NCI-H510A treated with DMSO at 0.1 percent for 48 hours (cell line): ENCODE data around the gene OR5AP2.
"Not testable (repeated sequence)": the region's sequence is repeated elsewhere in the genome, so short reads cannot be mapped to it uniquely, and the experiment has no call there.

Experiments
- DNase-seq: peaks from one replicate; lab custom pipeline; 2025; lab: John Stamatoyannopoulos, UW

Gene OR5AP2

DNA sequence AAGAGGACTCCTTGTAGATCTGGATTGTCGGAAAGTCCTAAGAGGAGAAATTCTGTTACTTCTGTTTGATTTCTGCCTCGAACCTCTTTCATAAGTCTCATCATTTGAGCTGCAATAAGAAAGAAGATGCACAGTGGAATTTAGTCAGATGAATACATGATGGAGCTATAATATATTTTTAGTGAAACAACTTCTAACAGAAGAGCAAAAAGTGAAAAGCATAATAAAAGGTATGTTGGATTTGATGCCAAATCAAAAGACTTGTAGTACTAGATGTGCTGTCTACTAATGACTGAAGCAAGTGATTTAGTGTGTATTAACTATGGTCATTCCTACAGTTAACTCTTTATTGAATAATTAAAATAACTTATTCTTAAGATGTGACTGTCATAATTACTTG, at the start of gene OR5AP2:
OR5AP2 (minus strand) TSS at position 101 of the 400 bp plus-strand sequence; CDS start at position 101, 0 bp downstream.
- no peak for DNase-seq

DNA sequence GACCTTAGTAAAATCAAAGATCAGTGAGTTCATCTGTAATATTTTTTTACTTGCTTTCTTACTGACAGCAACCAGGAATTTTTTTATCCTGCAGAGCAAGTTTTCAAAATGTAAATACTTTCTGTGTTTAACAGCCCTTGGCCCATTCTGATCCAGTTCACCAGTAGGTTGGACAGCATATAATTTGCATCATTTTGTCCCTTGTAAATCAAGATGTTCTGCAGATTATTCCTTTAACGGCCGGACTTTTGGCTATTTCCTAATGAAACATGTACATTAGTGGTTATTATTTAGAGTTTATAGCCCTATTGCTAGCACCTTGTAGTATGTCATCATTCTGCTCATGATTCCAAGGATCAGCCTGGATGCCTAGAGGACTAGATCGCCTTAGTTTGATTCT, 48.9 kb upstream of the OR5AP2 start:
- DNase-seq = not testable (repeated sequence)

DNA sequence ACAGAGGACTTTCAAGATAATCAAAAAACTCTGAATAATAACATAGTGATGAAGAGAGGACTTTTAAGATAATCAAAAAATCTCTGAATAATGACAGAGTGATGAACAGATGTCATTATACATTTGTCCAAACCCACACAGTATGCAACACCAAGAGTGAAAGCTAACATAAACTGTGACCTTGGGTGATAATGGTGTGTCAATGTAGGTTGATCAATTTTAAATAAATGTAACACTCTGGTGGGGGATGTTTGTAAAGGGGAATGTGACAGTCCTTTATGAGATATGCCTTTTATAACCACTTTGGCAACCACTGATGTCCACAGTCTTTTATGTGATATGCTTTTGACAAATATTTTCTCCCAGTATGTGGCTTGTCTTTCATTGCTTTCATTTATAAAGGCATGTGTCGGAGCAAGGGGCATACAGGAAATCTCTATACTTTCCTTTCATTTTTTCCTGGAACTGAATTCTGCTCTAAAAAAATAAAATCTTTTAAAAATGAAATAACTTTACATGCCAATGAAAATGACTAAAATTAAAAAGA, 46.4 kb upstream of the OR5AP2 start:
- DNase-seq = no peak

DNA sequence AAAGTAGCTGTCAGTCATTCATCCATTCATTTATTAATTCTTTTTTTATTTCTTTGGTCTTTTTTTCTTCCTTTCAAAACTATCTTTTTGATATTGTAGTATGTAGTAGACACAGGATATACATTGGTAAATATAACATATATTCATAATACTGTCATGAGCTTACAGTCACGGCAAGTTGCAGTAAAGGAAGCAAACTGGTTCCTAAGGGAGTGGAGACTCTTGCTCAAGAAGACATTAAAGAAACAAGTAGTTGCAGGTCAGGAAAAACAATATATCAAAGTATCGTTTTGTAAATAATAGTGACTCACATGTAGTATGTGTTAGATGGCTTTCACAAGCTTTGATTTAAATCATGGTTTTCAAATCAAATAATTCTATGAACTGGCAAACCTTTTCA, 28.7 kb upstream of the OR5AP2 start:
- no peak for DNase-seq

DNA sequence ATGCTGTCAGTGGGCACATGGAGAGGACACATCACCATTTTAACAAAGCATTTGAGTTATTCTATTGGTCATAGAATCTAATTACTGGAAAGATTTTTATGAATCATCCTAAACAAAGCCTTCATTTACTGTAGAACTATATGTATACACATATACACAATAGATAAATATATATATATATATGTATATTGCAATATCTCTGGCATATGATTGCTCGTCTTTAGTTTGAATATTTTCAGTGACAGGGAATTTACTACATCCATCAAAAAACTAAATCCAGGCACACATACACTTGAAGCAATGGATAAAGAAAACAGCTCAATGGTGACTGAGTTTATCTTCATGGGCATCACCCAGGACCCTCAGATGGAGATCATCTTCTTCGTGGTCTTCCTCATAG, 21.1 kb upstream of the OR5AP2 start, which contains the start of gene OR5AR1:
OR5AR1 (plus strand) TSS at position 301 of the 400 bp plus-strand sequence; CDS start at position 301, 0 bp downstream.
- DNase-seq = no peak

DNA sequence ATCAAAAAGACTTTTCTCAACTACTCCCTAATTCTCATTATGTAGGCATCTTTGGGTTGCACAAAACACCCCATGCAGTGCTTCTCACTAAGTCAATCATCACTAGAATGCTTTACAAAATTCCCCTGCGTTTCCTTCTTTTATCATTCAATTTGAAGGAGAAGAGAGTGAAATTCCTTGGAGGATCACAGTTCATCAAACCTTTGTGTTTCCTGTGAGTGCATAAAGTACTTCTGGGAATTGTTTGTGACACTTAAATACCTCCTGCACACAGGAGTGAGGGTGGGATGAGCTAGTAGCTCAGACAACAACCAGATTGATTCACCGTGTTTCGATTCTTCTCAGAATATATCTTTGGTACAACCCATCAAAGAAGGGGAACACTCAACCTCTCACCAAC, 17.5 kb upstream of the OR5AP2 start:
- DNase-seq = no peak

DNA sequence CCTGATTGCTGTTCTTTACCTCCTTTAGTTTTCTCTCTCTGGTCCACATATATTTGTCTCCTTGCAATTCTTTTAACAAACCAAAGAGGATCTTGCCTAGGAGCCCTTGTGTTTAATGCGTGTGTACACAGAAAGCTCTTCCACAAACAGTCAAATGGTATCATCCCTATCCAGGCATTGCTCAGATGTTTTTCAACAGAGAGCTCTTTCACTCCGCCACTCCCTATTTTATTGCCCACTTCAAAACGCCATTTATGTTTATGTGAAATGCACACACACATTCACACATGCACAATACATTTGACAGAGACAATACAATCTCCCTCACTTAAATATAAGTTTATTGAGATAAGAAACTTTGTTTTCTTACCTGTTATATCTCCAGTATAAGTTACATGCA, 4.7 kb downstream of the OR5AP2 start:
- DNase-seq = no peak

DNA sequence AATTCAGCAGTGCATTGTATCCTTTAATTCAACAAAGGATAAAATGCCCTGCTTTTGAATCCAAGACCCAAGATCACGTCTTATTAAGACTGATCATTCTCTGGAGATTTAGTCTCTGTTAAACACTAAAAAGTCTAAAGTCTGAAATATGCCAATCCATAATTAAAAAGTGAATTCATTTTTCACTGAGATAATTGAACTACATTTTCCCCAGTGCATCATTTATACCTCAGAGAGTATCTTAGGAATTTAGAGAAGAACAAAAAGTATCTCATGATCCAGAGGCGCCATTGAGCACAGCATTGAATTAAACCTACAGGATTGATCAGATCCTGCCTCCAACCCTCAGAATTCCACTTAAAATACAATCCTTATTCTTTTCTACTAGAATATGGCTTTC, 5.4 kb downstream of the OR5AP2 start:
- no peak for DNase-seq

DNA sequence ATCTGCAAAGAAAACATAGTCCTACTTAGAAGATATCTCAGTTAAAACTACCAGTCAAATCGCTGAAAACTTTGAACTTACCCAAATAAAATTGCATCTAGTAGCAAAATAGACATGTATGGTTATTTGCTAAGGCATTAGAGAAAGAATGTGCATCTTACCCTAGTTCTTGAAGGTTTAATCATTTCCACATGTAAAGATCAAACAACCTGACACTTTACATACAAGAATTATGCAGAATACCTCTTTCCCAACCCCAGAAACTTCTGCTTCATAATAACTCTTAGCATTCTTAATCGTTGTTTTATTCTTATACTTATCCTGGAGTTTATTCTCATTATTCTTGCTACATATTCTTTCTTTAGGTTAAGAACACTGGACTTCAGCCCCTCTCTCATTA, 9.9 kb downstream of the OR5AP2 start:
- no peak for DNase-seq

DNA sequence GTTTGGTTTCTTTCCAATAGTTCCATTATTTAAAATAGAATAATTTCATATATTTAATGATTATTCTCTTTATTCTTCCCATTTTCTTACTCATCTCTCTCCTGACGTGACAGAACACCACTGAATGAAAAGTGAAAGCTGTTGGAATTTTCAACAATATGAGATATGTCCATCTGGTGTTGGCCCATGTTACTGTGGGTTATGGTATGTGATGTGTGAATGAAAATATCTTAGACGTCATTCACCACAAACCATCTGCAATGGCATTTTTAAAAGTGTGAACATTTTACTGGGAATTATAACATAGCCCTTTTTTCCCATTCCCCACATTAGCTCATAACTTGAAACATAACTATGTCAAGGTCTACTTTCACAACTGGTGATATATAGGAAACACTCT, 16.3 kb downstream of the OR5AP2 start:
- no peak for DNase-seq

DNA sequence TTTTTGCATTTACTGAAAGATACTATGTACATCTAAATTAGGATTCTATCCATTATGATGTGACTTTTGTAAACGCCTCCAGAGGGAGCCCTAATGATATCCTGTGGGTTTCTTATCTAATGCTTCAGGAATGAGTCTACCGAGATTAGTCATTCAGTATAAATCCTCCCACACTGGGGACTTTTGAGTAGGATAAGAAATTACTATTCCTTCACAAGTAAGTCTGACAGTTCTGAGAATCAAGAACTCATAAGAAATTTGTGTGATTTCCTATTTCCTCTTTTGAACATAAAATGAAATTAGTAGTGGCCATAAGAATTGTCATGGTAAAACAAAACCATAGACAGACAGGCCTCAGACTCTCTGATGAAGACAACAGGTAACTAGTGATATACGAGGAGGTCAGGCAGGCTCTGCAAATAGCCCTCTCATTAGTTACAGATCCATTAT, 17.6 kb downstream of the OR5AP2 start:
- DNase-seq = no peak

DNA sequence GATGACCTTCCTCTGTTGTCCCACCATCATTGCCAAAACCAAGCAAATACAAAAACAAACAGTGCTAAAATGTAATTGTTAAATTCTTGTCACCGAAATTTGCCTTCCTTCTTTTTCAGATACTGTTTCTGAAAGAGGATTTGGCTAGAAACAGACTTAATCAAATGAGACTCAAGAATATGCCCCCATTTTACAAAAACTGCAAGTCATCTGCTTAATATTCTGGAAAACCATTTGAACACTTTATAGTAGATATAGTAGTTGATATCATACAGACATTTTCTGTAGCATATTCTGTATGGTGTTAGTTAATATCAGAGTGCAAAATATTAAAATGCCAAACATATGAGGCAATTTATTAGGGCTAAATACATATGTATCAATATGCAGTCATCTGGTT, 31.1 kb downstream of the OR5AP2 start:
- no peak for DNase-seq

DNA sequence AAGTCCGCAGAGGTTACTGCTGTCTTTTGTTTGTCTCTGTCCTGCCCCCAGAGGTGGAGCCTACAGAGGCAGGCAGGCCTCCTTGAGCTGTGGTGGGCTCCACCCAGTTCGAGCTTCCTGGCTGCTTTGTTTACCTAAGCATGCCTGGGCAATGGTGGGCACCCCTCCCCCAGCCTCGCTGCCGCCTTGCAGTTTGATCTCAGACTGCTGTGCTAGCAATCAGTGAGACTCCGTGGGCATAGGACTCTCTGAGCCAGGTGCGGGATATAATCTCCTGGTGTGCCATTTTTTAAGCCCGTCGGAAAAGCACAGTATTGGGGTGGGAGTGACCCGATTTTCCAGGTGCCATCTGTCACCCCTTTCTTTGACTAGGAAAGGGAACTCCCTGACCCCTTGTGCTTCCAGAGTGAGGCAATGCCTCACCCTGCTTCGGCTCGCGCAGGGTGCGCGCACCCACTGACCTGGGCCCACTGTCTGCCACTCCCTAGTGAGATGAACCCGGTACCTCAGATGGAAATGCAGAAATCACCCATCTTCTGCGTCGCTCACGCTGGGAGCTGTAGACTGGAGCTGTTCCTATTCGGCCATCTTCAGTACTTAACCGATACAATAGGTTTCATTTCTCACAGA, 50.0 kb downstream of the OR5AP2 start:
- DNase-seq = not testable (repeated sequence)
